GM12873 (cell line): Measurements from ENCODE around the gene FAM163B.

Experiments used
- CTCF ChIP-seq: IDR thresholded peaks from 2 replicates; pipeline ENCODE4 v1.5.1; 2012; ENCODE audit warnings: low read depth, mild to moderate bottlenecking, moderate library complexity, low read length, control low read depth; ENCODE audit not compliant: insufficient read depth; ENCODE audit errors: missing control alignments

Gene FAM163B

DNA sequence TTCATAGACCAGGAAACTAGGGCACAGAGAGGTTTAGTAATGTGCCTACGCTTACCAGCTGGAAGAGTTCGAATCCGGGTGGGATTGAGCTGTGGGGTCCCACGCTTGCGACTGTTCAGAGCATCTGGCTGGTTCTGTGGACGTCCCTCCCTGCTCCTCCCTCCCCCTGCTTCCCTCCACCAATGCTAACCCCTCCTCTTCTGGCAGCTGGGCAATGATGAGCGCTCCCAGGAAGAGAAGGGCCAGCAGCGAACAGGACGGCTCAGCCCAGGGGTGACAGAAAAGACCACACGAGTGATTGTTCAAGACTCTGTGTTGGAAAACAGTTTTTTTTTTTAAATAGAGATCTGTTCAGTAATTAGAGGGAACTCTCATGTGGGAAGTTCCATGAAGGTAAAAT lies 6.9 kb downstream of the FAM163B start:
- TF ChIP-seq CTCF = no peak

DNA sequence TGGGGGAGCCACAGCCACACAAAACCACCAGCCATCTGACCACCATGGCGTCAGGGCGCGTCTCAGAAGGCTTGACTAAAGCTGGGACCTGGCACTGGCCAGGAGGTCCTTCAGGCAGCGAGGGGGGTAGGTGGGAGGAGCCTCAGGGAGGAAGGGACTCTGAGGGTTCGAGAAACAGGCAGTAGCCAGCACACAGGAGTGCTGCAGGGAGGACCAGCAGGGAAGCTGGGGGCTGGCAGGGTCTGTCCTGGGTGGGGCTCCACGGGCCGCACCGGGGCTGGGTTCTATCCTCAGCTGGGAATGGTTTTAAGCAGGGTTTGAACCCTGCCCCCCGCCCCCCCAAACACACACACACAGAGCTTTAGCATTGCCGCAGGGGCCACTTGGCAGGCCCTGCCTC lies 7.4 kb downstream of the FAM163B start:
- TF ChIP-seq CTCF = no peak

- TF ChIP-seq CTCF = no peak
Measured at GRCh38 chr9:133600739-133601138, 8.4 kb downstream of the FAM163B start.

DNA sequence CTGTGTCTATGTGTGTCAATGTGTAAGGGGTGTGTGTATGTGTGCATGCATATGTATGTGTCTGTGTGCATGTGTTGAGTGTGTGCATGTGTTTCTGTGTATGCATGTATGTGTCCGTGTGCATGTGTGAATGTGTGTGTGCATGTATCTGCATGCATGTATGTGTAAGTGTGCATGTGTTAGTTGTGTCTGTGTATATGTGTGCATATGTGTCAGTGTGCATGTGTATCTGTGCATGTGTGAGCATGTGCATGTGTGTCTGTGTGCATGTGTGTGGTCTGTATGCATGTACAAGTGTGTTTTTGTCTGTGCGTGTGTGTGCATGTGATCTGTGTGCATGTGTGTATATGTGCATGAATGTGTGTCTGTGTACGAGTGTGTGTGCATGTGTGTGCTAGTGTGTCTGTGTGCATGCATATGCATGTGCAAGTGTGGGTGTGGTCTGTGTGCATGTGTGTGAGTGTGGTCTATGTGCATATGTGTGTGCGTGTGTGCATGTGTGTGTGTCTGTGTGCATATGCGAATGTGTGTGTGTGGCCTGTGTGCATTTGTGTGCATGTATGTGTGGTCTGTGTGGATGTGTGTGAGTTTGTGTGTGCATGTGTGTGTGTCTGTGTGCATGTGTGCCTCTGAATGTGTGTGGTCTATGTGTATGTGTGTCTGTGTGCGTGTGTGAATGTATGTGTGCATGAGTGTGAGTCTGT lies 9.6 kb downstream of the FAM163B start:
- TF ChIP-seq CTCF = no peak

GRCh38 chr9:133598978-133599377 lies 10.2 kb downstream of the FAM163B start:
- no peak for TF ChIP-seq CTCF

DNA sequence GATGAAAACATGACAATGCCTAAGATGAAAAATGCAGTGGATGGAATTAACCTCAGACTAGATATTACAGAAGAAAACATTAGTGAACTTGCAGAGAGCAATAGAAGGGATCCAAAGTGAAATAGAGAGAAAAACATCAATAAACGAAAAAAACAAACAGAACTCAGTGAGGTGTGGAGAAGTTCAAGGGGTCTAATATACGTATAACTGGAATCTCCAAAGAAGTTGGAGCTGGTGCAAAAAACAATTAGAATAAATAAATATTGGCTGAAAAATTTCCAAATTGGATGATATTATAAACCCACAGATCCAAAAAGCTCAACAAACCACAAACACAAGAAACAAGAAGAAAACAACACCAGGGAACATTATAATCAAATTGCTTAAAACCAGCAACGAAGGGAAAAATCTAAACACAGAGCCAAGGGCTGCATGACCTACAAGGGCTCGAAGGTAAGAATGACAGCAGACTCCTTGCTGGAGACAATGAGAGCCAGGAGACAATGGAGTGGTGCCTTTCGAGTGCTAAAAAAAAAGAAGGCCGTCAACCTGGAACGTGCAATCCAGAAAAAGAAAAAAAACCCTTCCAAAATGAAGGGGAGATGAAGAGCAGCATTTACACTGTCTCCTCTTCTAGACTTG lies 11.8 kb downstream of the FAM163B start:
- TF ChIP-seq CTCF = no peak

GRCh38 chr9:133595910-133596309 lies 13.3 kb downstream of the FAM163B start:
- TF ChIP-seq CTCF = no peak
